GM19193 (cell line): ENCODE results near the gene PTPRZ1.

ENCODE experiments used
- POLR2A ChIP-seq: IDR thresholded peaks from 4 replicates; pipeline ENCODE4 v1.6.1; 2011; ENCODE audit not compliant: insufficient read depth, insufficient read length; ENCODE audit errors: extremely low read depth

PTPRZ1 gene

GRCh38 chr7:122072272-122072671, 199.3 kb downstream of the PTPRZ1 start:
- TF ChIP-seq POLR2A, result no peak

- TF ChIP-seq POLR2A, result no peak
Observed at GRCh38 chr7:122072924-122073599, 200.1 kb downstream of the PTPRZ1 start.

GRCh38 chr7:122073635-122074034, 200.7 kb downstream of the PTPRZ1 start:
- no peak for TF ChIP-seq POLR2A

GRCh38 chr7:122082160-122082559, 209.2 kb downstream of the PTPRZ1 start:
- no peak for TF ChIP-seq POLR2A

- TF ChIP-seq POLR2A, result no peak
Observed at GRCh38 chr7:122082670-122083069, 209.7 kb downstream of the PTPRZ1 start.

- TF ChIP-seq POLR2A, result no peak
Observed at GRCh38 chr7:122092964-122093797, 220.2 kb downstream of the PTPRZ1 start.

GRCh38 chr7:122094549-122094948, 221.6 kb downstream of the PTPRZ1 start:
- no peak for TF ChIP-seq POLR2A

- no peak for TF ChIP-seq POLR2A
Observed at GRCh38 chr7:122095642-122096041, 222.7 kb downstream of the PTPRZ1 start.

- no peak for TF ChIP-seq POLR2A
Observed at GRCh38 chr7:122100021-122100420, 227.1 kb downstream of the PTPRZ1 start.

- no peak for TF ChIP-seq POLR2A
Observed at GRCh38 chr7:122103064-122103463, 230.1 kb downstream of the PTPRZ1 start.
